H1 (cell line): ENCODE data around the gene DERL2. TPM values are rescaled to one million over a fixed set of nuclear protein-coding genes. Genes with fewer than 3 reads are reported as not detected.

Experiments used
- polyA plus RNA-seq, 7 experiments: library from polyadenylated mRNA; depleted of rRNA in 3 of 7; stranded (reverse) in 5 of 7; unstranded in 2 of 7; fragments of >200 nt in 5 of 7; fragments of 200-250 nt in 2 of 7; gene quantifications; 1 replicate in 5 of 7; 2 replicates in 1 of 7; 4 replicates in 1 of 7; pipeline versions ENCODE4 v1.2.1 to v1.2.3, GENCODE V29; 2011 to 2013; ENCODE audit warnings: missing spikeins in 2 of 7, mixed read lengths in 2 of 7
- total RNA-seq: library from RNA; stranded (reverse); fragmentation: NEBNext Ultra II Directional; extraction: Animal tissue kit (Norgen Biotek cat#: 25700); gene quantifications from 2 replicates; pipeline ENCODE4 v1.2.1, GENCODE V29; 2021
- TF ChIP-seq, protein P1 (sequence below): fragments of 300-600 bp; sonication (generic); IDR thresholded peaks from 2 replicates; pipeline ENCODE4 v1.7.1; 2012; ENCODE audit warnings: low read length, moderate library complexity, mild to moderate bottlenecking, inconsistent platforms; ENCODE audit not compliant: insufficient replicate concordance

DERL2 gene
- total and polyA plus RNA-seq, 2 of the 8 experiments (the other 6 are each of a cell fraction or from before 2014, with no cell fraction given): 55.3 to 58.4 TPM

DNA sequence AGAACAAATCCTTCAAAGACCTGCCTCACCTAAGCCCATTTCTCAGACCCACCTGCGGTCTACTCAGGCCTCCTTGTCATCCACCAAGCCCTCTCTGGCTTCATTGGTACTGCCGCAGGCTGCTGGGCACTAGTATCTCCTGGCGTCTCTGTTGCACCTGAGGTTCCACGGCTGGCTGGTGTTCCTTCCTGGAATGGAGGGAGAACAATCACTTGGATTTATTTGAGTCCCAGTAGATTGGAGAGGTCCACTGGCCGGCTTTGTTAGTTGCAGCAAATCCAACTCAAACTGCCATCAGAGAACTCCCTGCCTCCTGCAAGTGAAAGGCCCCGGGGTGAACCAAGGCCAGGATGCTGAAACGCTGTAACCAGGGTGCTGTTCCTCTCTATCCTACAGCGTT is 15.7 kb upstream of the DERL2 start (continued):
- TF ChIP-seq, protein P1, sequence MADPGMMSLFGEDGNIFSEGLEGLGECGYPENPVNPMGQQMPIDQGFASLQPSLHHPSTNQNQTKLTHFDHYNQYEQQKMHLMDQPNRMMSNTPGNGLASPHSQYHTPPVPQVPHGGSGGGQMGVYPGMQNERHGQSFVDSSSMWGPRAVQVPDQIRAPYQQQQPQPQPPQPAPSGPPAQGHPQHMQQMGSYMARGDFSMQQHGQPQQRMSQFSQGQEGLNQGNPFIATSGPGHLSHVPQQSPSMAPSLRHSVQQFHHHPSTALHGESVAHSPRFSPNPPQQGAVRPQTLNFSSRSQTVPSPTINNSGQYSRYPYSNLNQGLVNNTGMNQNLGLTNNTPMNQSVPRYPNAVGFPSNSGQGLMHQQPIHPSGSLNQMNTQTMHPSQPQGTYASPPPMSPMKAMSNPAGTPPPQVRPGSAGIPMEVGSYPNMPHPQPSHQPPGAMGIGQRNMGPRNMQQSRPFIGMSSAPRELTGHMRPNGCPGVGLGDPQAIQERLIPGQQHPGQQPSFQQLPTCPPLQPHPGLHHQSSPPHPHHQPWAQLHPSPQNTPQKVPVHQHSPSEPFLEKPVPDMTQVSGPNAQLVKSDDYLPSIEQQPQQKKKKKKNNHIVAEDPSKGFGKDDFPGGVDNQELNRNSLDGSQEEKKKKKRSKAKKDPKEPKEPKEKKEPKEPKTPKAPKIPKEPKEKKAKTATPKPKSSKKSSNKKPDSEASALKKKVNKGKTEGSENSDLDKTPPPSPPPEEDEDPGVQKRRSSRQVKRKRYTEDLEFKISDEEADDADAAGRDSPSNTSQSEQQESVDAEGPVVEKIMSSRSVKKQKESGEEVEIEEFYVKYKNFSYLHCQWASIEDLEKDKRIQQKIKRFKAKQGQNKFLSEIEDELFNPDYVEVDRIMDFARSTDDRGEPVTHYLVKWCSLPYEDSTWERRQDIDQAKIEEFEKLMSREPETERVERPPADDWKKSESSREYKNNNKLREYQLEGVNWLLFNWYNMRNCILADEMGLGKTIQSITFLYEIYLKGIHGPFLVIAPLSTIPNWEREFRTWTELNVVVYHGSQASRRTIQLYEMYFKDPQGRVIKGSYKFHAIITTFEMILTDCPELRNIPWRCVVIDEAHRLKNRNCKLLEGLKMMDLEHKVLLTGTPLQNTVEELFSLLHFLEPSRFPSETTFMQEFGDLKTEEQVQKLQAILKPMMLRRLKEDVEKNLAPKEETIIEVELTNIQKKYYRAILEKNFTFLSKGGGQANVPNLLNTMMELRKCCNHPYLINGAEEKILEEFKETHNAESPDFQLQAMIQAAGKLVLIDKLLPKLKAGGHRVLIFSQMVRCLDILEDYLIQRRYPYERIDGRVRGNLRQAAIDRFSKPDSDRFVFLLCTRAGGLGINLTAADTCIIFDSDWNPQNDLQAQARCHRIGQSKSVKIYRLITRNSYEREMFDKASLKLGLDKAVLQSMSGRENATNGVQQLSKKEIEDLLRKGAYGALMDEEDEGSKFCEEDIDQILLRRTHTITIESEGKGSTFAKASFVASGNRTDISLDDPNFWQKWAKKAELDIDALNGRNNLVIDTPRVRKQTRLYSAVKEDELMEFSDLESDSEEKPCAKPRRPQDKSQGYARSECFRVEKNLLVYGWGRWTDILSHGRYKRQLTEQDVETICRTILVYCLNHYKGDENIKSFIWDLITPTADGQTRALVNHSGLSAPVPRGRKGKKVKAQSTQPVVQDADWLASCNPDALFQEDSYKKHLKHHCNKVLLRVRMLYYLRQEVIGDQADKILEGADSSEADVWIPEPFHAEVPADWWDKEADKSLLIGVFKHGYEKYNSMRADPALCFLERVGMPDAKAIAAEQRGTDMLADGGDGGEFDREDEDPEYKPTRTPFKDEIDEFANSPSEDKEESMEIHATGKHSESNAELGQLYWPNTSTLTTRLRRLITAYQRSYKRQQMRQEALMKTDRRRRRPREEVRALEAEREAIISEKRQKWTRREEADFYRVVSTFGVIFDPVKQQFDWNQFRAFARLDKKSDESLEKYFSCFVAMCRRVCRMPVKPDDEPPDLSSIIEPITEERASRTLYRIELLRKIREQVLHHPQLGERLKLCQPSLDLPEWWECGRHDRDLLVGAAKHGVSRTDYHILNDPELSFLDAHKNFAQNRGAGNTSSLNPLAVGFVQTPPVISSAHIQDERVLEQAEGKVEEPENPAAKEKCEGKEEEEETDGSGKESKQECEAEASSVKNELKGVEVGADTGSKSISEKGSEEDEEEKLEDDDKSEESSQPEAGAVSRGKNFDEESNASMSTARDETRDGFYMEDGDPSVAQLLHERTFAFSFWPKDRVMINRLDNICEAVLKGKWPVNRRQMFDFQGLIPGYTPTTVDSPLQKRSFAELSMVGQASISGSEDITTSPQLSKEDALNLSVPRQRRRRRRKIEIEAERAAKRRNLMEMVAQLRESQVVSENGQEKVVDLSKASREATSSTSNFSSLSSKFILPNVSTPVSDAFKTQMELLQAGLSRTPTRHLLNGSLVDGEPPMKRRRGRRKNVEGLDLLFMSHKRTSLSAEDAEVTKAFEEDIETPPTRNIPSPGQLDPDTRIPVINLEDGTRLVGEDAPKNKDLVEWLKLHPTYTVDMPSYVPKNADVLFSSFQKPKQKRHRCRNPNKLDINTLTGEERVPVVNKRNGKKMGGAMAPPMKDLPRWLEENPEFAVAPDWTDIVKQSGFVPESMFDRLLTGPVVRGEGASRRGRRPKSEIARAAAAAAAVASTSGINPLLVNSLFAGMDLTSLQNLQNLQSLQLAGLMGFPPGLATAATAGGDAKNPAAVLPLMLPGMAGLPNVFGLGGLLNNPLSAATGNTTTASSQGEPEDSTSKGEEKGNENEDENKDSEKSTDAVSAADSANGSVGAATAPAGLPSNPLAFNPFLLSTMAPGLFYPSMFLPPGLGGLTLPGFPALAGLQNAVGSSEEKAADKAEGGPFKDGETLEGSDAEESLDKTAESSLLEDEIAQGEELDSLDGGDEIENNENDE: no peak
- TF ChIP-seq, all 59 proteins: peak for 0
